ENCODE measurements around the gene SGSM2.

Gene SGSM2

DNA sequence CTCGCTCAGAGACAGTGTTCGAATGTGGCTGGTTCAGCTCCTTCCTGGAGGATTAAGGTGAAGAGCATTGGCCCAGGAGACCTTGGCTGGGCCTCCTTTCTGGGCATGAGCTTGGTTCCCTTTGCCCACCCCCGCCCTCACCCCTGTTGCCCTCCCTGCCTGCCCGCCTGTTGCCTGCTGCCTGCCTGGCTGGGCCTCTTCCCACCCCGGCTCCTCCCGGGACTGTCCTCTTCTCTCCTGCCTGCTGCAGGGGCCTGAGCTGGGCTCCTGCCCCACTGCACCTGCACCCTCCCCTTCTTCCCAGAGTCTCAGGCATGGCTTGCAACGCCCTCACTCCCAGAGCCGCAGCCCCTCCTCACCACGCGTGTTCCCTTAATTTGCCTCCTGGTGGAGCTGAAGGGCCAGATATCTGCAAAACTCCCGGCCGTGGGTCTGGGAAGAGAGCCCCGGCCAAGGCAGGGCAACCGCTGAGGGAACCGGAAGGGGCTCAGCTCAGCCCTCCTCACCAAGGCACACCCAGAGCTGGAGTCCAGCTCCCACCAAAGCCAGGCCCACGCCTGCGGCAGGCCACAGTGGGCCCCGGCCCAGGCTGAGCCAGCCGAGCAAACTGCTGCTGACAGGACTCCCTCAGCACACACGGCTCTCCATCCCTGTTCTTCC lies 32.4 kb downstream of the SGSM2 start:
- no peak for DNase-seq

DNA sequence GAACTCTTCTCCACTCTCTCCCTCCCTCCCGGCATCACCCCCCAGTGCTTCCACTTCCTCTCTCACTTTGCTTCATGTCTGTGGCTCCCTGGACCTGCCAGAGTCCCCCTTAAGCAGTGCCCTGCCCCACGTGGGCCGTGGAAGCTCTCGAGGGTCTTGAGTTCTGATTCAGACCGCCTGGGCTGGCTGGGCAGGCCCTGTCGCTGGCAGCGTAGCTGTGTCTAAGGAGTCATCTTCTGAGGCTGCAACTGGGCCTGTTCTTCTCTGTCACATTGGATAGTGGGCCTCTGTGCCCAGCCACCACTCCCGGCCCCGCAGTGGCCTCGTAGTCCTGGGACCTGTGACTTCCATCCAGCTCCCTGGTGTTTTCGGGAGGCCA lies 32.9 kb downstream of the SGSM2 start:
- no peak for DNase-seq

DNA sequence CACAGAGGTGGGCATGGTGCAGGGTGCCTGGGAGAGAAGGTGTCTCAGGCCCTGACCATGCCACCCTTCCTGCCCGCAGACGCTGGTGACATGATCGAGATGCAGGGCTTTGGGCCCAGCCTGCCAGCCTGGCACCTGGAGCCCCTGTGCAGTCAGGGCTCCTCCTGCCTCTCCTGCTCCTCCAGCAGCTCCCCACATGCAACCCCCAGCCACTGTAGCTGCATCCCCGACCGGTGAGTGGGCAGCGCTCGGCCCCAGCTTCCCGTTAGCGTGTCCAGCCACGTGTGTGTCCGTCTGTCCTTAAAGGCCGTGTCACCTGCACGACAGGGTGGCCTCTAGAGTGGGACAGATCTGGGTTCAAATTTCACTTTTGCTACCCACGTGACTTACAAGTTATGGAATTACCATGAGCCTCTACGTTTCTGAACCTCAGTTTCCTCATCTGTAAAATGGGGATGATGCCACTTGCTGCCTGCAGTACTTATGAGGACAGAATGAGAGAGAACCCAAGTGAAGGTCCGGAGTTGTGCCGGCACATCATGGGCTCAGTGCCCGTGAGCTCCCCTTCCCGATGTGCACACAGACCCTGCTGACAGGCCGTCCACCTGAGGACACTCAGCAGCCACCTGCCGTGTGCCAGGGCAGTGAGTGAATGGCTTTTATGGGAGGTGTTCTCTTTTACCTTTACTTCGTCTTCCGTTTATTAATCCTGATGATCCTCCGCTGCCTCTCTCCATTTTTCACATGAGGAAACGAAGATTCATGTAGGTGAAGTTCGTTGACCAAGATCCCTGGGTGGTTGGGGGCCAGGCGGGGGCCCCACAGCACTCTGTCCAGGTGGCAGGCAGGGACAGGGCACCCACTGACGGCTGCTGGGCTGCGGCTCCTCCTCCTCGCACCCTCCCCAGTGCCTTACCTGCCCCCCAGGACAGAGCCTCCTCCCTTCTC lies 34.2 kb downstream of the SGSM2 start:
- DNase-seq: no peak

DNA sequence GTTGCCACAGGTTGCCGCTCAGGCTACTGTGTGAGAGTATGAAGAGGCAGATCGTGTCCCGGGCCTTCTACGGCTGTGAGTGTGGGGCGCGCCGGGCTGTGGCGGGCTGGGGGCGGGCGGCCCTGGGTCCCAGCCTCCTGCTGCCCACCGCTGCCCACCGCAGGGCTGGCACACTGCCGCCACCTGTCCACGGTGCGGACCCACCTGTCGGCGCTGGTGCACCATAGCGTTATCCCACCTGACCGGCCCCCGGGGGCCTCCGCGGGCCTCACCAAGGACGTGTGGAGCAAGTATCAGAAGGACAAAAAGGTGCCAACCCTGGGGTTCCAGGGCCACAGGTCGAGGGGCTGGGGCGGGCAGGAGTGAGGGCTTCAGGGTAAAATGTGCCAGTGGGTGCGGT lies 34.9 kb downstream of the SGSM2 start:
- no peak for DNase-seq

DNA sequence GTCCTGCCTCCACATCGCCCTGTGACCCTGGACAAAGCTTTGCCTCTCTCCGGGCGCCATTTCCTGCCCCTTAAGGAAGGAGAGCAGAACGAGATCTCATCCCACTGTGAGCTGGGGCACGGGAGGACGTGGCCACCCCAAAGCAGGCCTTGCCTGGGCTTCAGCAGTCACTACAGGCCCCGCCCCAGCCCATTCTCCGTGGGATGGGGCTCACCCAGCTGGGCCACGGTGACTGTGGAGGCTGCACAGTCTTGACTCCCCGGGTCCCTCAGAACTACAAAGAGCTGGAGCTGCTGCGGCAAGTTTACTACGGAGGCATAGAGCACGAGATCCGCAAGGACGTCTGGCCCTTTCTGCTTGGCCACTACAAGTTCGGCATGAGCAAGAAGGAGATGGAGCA lies 35.4 kb downstream of the SGSM2 start:
- DNase-seq: no peak

DNA sequence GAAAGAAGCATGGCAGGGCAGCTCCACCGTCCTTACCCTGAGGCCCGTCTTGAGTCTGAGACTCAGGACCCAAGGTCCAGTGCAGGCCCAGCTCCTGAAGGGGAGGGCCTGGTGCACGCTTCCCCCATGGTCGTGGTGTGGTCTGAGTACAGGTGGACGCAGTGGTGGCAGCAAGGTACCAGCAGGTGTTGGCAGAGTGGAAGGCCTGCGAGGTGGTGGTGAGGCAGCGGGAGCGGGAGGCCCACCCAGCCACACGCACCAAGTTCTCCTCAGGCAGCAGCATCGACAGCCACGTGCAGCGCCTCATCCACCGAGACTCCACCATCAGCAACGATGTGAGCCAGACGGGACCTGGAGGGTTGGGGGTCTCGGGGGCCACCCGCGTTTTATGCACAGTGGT lies 35.9 kb downstream of the SGSM2 start:
- no peak for DNase-seq

DNA sequence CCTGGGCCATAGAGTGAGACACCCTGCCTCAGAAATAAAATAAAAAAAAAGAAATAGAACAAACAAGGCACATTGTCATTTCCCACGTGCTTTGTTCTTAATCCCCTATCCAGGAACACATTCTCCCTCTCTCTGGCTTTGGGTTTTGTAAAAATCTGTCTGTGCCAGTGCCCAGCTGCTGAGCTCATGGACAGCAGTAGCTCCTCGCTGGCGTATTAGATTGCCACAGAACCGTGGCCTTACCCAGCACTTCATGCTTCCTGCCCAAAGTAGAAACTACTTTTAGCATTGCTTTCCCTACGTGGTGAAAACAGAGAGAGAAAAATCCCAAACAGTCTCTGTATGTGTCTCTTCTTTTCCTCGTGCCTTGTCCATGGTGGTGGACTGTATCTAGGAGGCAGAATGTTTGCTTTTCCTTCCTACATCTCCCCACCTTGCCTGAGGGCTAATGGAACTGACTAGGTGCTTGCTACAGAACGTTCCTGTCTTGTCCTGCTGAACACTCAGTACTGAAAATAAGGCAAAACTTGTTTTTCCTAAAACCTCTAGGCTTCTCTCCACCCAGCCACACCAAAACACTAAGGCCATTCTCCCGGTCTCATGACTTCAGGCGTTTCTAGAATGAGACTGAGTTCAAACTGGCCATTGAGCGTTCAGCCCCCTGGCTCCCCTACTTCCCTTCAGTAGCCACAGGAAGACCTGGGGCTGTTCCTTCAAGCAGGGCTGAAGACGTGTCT lies 37.4 kb downstream of the SGSM2 start:
- no peak for DNase-seq

DNA sequence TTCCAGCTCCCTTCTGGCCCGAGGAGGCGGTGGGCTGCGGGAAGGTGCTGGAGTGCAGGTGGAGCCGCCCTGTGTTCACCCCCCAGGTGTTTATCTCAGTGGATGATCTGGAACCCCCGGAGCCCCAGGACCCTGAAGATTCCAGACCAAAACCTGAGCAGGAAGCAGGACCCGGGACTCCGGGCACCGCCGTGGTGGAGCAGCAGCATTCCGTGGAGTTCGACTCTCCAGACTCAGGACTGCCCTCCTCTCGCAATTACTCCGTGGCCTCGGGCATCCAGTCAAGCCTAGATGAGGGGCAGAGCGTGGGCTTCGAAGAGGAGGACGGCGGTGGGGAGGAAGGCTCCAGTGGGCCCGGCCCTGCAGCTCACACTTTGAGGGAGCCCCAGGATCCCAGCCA lies 38.1 kb downstream of the SGSM2 start:
- DNase-seq: no peak

DNA sequence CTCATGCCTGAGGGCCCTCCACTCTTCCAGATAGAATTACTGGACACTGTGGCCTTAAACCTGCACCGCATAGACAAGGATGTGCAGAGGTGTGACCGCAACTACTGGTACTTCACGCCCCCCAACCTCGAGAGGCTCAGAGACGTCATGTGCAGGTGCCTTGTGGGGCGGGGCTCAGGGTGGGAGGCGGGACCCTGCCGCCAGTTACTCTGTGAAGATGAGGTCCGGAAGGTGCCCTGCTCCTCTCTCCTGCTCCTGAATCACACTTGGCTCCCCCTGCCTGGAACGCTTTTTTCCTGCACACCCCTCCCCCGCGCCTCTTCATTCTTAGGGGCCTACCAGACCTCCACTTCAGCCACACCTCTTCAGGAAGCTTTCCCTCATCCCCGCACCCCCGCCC lies 38.8 kb downstream of the SGSM2 start:
- no peak for DNase-seq

DNA sequence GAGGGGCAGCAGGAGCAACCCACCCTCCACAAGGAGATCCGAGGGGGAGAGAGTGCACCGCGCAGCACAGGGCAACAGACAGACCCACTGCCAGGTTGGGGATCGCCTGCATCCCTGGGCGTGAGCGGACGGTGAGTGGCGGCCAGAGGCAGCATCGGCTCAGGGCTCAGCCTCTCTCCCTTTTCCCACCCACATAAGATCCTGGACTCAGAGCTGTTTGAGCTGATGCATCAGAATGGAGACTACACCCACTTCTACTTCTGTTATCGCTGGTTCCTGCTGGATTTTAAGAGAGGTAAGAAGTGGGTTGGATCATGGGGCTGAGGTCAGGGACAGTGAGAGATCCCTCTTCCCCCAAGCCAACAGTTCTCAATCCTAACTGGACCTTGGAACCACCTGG lies 40.4 kb downstream of the SGSM2 start:
- no peak for DNase-seq

DNA sequence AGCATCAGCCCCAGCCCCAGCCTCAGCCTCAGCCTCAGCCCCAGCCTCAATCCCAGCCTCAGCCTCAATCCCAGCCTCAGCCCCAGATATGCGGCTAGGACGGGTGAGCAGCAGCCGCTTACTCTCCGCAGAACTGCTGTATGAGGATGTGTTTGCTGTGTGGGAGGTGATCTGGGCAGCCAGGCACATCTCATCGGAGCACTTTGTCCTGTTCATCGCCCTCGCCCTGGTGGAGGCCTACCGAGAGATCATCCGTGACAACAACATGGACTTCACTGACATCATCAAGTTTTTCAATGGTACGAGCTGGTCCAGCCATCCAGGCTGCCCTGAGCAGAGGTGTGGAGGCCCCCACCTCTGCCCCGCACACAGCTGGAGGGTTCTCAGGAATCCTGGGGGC lies 41.6 kb downstream of the SGSM2 start:
- no peak for DNase-seq

DNA sequence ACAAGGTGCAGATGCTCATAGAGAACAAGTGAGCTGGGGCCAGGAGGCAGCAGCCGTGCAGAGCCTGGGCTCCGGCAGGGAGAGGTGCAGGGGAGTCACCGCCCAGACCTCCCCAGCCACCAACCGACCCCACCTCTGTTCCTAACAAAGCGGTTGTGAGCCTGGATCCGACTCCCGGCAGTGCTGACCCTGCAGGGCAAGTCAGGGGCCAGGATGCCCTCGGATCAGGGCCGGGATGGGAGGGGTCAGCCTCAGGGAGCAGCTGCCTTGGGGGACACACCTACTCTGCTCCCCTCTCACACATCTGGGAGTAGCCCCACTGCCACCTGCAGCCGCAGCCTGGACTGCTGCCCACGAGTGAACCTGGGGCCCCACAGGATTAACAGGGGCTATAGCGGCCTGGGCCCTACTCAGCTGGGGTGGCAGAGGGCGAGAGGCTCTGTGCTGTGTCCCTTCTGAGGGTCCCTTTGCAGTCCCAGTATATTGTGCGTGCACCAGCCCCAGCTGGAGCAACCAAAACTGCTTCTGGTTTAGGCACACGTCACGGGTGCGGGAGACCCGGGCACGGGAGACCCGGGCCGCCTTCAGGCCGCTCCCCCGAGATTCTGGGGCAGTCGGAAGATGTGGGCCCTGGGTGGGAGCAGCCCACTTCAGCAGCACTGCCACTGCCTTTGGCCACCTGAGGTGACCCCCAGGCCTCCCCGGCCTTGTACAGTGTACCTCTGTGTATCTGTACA lies 42.4 kb downstream of the SGSM2 start:
- no peak for DNase-seq

DNA sequence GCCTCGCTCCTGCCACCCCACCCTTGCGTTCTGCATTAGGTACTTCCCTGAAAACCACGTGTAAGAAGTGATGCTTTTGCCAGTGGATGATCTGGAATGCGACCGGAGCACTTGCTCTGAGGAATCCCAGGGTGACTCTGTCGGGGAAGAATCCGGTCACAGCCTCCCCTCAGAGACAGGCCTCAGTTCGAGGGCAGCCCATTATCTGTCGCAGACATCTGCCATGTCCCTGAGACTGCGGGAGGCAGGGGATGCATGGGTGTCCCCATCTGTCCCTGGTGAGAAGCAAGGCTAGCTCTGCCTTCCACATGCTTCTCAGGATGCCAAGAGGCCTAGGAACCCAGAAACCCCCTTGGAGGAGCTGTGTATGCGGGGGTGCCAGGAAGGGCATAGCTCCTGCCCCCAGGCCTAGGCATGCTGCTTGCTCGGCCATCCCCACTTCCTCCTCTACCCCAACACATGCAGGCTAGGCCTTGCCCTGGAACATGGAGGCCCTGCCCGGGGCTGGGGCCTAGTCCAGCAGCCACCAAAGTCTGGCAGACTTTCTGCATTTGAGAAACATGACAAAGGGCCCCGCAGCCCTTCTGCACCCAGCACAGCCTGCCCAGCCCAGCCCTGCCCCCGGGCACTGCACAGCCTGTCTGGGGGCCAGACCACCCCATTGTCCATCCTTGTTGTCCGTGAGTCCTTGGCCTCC lies 43.1 kb downstream of the SGSM2 start:
- no peak for DNase-seq

DNA sequence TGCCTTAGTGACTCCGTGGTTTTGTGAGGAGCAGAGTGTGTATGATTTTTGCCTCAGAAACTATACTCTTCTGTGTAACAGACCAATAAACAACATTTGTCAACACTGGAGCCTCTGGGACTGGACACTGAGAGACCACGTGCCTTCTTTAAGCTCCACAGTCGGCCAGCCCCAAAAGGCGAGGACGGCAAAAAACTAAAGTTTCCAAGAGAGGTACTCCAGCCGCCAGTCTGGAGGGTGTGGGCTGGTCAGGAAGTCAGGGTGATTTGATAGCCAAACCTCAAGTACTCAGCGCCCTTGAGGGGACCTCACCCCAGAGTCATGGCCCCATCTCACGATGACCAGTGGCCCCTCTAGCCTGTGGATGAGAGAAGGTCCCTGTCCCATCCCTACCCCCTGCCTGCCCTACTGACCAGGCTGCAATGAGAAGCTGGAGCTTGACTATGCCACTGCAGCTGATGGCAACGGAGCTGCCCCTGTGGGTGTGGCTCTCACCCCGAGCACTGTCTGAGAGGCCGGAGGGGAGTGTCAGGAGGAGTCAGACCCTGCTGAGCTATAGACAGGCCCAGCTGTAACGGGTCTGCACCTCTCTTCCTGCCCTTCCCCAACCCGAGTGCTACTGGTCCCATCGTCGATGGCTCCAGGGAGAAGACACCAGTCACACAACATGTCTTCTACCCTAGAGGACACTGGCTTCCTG lies 43.8 kb downstream of the SGSM2 start:
- no peak for DNase-seq

DNA sequence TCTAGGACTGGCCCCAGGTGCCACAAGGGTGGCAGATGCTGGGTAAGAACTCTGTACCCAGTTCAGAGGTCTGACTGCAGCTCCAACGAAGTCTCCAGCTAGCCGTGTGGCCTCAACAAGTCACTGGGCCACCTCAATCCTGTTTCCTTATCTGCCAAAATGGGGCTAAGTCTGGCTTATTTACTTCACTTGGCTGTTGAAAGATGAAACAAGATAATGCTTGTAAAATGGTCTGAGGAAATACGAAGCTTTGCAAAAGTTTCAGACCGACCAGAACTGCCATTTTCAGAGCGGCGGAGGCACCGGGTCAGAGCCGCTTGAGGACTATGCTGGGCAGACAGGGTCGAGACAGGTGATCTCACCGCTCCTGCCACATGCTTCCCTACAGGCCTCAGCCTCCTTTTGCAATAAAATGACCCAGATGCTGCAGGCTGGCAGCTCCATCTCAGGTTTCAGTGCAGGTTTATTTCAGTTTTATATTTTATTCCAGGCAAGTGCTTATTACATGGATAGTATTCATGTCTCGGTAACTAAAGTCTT lies 46.4 kb downstream of the SGSM2 start:
- DNase-seq: no peak

DNA sequence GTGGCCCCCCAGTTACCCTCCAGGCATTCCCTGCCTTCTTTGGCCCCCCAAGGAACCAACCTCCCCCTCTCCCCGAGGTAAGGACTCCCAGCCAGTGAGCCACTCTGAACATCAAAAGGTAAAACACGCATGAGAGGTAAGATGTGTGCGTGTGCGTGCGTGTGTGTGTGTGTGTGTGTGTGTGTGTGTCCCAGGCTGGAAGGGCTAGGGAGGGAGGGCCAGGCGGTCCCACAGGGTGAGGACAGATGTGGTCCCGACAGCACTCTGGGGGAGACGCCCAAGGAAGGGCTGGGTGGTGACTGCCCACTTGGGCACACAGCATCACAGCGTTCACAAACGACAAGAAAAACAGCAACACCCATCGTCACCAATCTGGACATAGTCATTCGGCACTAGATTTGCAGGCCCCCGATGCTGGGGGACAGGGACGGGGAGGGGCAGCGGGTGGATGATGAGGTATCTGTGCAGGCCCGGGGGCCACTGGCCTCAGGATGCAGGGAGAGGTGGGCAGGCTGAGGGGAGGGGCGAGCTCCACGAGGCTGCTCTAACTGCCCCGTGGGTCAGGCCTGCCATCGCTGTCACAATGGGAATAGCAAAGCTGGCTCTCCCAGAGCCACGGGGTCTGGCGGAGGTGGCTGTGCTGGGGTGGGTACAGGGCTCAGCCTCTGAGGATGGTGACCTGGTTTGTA lies 47.3 kb downstream of the SGSM2 start:
- DNase-seq: no peak

DNA sequence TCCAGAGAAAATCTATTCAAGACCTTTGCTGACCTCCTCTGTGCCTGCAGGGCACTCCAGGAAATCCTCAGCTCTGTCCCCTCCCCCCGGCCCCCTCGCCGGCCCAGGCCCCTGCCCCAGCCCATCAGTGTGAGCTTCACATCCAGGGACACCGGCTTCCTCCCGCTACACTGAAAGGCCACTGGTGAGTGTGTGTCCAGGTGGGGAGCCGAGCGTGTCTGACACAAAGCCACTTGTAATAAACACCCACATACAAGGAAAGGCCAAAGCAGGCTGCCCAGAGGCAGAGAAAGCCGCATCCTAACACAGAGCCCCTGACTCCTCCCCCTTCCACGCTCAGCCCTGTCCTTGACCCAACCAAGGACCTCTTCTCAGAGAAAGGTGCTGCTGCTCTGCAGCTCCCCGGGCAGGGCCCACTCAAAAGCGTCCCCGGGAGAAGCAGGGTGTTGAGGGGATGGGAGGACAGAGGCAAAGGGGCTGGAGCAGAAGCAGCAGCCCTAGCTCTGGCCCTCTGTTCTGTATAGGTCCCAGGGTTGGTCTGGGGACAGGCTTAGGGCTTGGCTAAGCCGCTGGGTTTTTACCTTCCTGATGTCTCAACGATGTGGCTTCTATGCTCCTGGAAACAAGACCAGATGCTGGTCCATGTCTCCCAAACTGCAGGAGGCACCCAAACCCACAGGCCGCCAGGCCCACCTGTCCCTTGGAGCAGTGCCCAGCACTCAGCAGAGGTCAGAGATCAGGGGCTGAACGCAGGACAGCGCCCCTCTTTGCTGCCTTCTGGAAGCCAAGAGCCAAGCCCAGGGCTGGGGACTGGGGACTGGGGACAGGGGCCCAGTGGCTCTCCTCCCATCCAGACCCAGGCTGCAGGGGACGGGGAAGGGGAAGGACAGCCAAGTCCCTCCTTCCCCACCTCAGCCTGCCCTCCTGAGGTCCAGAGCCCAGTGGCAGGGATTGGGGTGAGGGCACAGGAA lies 48.2 kb downstream of the SGSM2 start:
- DNase-seq: no peak

DNA sequence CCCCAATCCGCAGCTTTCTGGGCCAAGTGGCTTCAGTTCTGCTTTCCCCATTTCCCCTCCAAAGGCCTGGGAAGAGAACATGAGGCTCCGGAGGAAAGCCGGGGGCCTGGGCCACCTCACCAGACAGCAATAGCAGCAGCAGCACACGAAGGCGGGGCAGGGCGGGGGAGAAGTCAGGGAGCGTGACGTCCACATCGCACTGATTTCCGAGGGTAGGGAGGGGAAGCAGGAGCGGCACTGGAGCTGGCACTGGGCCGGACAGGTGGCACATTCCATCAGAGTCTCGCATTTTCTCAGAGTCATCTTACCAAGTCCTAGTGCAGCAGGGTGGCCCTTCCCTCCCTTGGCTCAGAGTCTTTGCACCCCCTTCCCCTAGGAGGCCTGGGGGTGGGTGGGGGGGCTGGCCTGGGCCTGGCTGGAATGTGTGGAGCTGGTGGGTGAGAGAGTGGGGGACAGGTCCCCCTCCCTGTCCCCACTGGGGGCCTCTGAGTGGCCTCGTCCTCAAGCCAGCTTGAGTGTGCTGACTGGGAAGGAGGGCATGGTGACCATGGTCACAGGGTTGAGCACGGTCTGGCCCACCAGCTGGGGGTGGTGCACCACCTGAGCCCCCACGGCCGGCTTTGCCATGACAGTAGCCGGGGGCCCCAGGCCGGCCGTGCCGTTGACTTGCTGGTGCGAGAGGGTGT lies 49.2 kb downstream of the SGSM2 start:
- no peak for DNase-seq

Data from T-helper 9 cell (primary cell).